Keratinocyte (primary cell): ENCODE data around the gene FAM234A. TPM values are rescaled to one million over a fixed set of nuclear protein-coding genes. Genes with fewer than 3 reads are reported as not detected.

ENCODE experiments used
- DNase-seq: peaks from one replicate; pipeline ENCODE4 v3.0.0-alpha.2; 2011; ENCODE audit warnings: low read depth, missing footprints, low spot score
- FAIRE-seq: peaks from 2 replicates; lab custom pipeline; 2011; peaks lifted over from hg19 to GRCh38; lab: Jason Lieb, UNC
- H2AFZ ChIP-seq: 2 replicates; pipeline ENCODE4 v1.6.0; 2012; ENCODE audit warnings: low read length, control low read depth, inconsistent platforms; ENCODE audit not compliant: control insufficient read depth
- H3K27ac ChIP-seq: 2 replicates; pipeline ENCODE4 v1.5.1; 2011; ENCODE audit warnings: low read length; ENCODE audit not compliant: control insufficient read depth, insufficient read depth
- H3K27me3 ChIP-seq: 3 replicates; pipeline ENCODE4 v1.6.0; 2011; ENCODE audit warnings: low read length; ENCODE audit not compliant: control insufficient read depth, insufficient read depth; ENCODE audit errors: extremely low read depth
- H3K36me3 ChIP-seq, 2 experiments: 2 replicates in 1 of 2; 3 replicates in 1 of 2; pipeline ENCODE4 v1.5.1; 2011; ENCODE audit warnings: low read length in 2 of 2, mild to moderate bottlenecking in 1 of 2; ENCODE audit not compliant: control insufficient read depth in 2 of 2, insufficient read depth in 2 of 2; ENCODE audit errors: extremely low read depth in 1 of 2
- H3K4me1 ChIP-seq: 3 replicates; pipeline ENCODE4 v1.5.1; 2011; ENCODE audit warnings: low read length; ENCODE audit not compliant: control insufficient read depth, insufficient read depth; ENCODE audit errors: extremely low read depth
- H3K4me2 ChIP-seq: 3 replicates; pipeline ENCODE4 v1.6.0; 2011; ENCODE audit warnings: low read depth, low read length; ENCODE audit not compliant: control insufficient read depth, insufficient read depth; ENCODE audit errors: extremely low read depth
- H3K4me3 ChIP-seq, 3 experiments: fragments of 200-600 bp in 1 of 3; sonication (generic) in 1 of 3; 2 replicates in 2 of 3; 3 replicates in 1 of 3; pipeline ENCODE4 v1.5.1; 2011 to 2016; ENCODE audit warnings: low read length in 3 of 3, mild to moderate bottlenecking in 3 of 3, control low read depth in 2 of 3, inconsistent platforms in 1 of 3, low read depth in 1 of 3, mixed read lengths in 1 of 3, mixed run types in 1 of 3, moderate library complexity in 1 of 3; ENCODE audit not compliant: control insufficient read depth in 2 of 3, insufficient read depth in 2 of 3; ENCODE audit errors: extremely low read depth in 1 of 3
- H3K79me2 ChIP-seq: 2 replicates; pipeline ENCODE4 v1.6.0; 2012; ENCODE audit warnings: low read length; ENCODE audit not compliant: control insufficient read depth, insufficient read depth
- H3K9ac ChIP-seq: 3 replicates; pipeline ENCODE4 v1.6.0; 2011; ENCODE audit warnings: low read length; ENCODE audit not compliant: control insufficient read depth, insufficient read depth; ENCODE audit errors: extremely low read depth
- H3K9me1 ChIP-seq: 3 replicates; pipeline ENCODE4 v1.6.0; 2011; ENCODE audit warnings: low read length; ENCODE audit not compliant: control insufficient read depth, insufficient read depth; ENCODE audit errors: extremely low read depth
- H3K9me3 ChIP-seq: 2 replicates; pipeline ENCODE4 v1.5.1; 2012; ENCODE audit warnings: low read depth, low read length; ENCODE audit not compliant: control insufficient read depth
- H4K20me1 ChIP-seq: 3 replicates; pipeline ENCODE4 v1.6.0; 2011; ENCODE audit warnings: low read length; ENCODE audit not compliant: control insufficient read depth, insufficient read depth; ENCODE audit errors: extremely low read depth
- EZH2 ChIP-seq: IDR thresholded peaks from one replicate; pipeline ENCODE4 v1.6.1; 2012; ENCODE audit warnings: inconsistent platforms, mild to moderate bottlenecking, low read length, moderate library complexity
- dilution Hi-C: fragments of 300-500 bp; cut with MboI; formaldehyde crosslinking; loops from one replicate; pipeline ENCODE4 v1.7.0; 2020; ENCODE audit warnings: low sequenced_read_pairs; ENCODE audit not compliant: extremely low pct_ligation_motif_present
- polyA plus RNA-seq, 5 experiments: library from polyadenylated mRNA; depleted of rRNA in 3 of 5; stranded (reverse) in 3 of 5; stranded (forward) in 1 of 5; unstranded in 1 of 5; fragments of >200 nt; gene quantifications; 1 replicate in 1 of 5; 2 replicates in 3 of 5; 3 replicates in 1 of 5; pipeline versions ENCODE4 v1.2.1 to v1.2.3, GENCODE V29; 2011 to 2012; ENCODE audit warnings: missing spikeins in 2 of 5, low read depth in 1 of 5, low replicate concordance in 1 of 5
- TF ChIP-seq, protein P1 (sequence below), 3 experiments: IDR thresholded peaks in 1 of 3; conservative IDR thresholded peaks in 1 of 3; optimal IDR thresholded peaks in 1 of 3; 2 replicates in 2 of 3; 3 replicates in 1 of 3; pipeline versions ENCODE3 to v1.5.1; 2011; ENCODE audit warnings: low read length in 3 of 3, mild to moderate bottlenecking in 3 of 3, moderate library complexity in 2 of 3, control low read depth in 1 of 3, inconsistent platforms in 1 of 3; ENCODE audit not compliant: insufficient read depth in 2 of 3; ENCODE audit errors: extremely low read depth in 1 of 3

The FAM234A gene
- polyA plus RNA-seq, 1 donor (not counting 4 experiments of a cell fraction or from before 2014, with no cell fraction given), result 18.3 TPM

DNA sequence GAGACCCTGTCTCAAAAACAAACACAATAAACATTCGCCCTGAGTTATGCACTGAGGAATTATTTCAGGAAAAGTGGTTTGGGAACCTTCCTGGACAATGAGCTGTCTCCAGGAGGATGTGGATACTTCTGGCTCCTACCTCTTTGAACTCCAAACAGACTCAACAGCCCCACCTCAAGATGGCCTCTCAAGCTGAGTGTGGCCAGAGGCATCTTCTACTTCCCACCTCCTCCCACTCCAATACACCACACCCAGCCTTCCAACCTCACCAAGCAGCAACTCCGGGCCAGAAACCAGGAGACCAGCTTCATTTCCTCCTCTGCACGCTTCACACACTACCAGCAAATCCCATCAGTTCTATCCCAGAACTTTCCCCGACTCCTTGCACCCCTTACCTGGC lies 42.8 kb upstream of the FAM234A start:
- Histone ChIP-seq H3K4me2 (no peak overlapping the region), H3K4me3 (no peak overlapping the region), H3K27me3 (no peaks in the 10 kb centered on the region), H3K36me3 (peaks cover 39 to 43% of the 10 kb centered on the region in 2 experiments), H3K9me3 (no peaks in the 10 kb centered on the region), H3K9me1 (no peaks in the 10 kb centered on the region), H3K79me2 (no peaks in the 10 kb centered on the region), H3K4me1 (no peaks in the 10 kb centered on the region), H3K9ac (no peak overlapping the region), H4K20me1 (peaks cover 9% of the 10 kb centered on the region), H3K27ac (no peak overlapping the region), H2AFZ (no peak overlapping the region)
- DNase-seq, result no peak
- dilution Hi-C loops, result no loop called here
- TF ChIP-seq, protein P1, sequence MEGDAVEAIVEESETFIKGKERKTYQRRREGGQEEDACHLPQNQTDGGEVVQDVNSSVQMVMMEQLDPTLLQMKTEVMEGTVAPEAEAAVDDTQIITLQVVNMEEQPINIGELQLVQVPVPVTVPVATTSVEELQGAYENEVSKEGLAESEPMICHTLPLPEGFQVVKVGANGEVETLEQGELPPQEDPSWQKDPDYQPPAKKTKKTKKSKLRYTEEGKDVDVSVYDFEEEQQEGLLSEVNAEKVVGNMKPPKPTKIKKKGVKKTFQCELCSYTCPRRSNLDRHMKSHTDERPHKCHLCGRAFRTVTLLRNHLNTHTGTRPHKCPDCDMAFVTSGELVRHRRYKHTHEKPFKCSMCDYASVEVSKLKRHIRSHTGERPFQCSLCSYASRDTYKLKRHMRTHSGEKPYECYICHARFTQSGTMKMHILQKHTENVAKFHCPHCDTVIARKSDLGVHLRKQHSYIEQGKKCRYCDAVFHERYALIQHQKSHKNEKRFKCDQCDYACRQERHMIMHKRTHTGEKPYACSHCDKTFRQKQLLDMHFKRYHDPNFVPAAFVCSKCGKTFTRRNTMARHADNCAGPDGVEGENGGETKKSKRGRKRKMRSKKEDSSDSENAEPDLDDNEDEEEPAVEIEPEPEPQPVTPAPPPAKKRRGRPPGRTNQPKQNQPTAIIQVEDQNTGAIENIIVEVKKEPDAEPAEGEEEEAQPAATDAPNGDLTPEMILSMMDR (optimal IDR thresholded peaks at IDR 0.05 in 1 of 3, IDR thresholded peaks at IDR 0.05 in 1 of 3, conservative IDR thresholded peaks at IDR 0.05 in 1 of 3; ENCODE audit: extremely low read depth in 1 of 3, insufficient read depth in 2 of 3, low read length in 3 of 3), result no peak
- no peak for TF ChIP-seq EZH2
- no peak for FAIRE-seq

DNA sequence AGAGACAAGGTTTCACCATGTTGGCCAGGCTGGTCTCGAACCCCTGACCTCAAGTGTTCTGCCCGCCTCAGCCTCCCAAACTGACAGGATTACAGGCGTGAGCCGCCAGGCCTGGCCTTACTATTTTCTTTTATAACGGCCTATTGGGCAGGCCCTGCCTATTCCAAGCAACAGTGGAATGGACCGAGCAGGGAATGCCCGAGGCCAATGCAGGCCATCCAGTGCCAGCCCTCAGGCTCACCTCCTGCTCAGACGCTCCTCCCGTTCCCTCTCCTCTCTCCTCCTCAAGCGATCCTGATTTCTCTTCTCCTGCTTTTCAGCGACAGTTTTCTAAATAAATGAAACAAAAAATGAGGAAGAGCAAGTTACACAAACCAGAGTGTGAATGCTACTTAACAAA lies 41.9 kb upstream of the FAM234A start:
- DNase-seq (no peak), FAIRE-seq (no peak)
- Histone ChIP-seq H3K4me3 (no peak overlapping the region), H3K4me1 (no peaks in the 10 kb centered on the region), H2AFZ (no peak overlapping the region), H3K9ac (no peak overlapping the region), H3K9me3 (no peaks in the 10 kb centered on the region), H3K27me3 (no peaks in the 10 kb centered on the region), H3K9me1 (no peaks in the 10 kb centered on the region), H4K20me1 (peaks cover 9% of the 10 kb centered on the region), H3K36me3 (peaks cover 37 to 41% of the 10 kb centered on the region in 2 experiments), H3K27ac (no peak overlapping the region), H3K79me2 (peaks cover 2% of the 10 kb centered on the region), H3K4me2 (no peak overlapping the region)
- dilution Hi-C loops, result no loop called here
- TF ChIP-seq, protein P1 (optimal IDR thresholded peaks at IDR 0.05 in 1 of 3, IDR thresholded peaks at IDR 0.05 in 1 of 3, conservative IDR thresholded peaks at IDR 0.05 in 1 of 3; ENCODE audit: extremely low read depth in 1 of 3, insufficient read depth in 2 of 3, low read length in 3 of 3), result no peak
- TF ChIP-seq EZH2, result no peak
